Measurements from ENCODE around the gene AKAP13. TPM values are rescaled to one million over a fixed set of nuclear protein-coding genes. Genes with fewer than 3 reads are reported as not detected.

Gene AKAP13
- total and polyA plus RNA-seq, 2 of the 8 experiments (the other 6 are each of a cell fraction or from before 2014, with no cell fraction given), result 14.0 to 46.2 TPM

DNA sequence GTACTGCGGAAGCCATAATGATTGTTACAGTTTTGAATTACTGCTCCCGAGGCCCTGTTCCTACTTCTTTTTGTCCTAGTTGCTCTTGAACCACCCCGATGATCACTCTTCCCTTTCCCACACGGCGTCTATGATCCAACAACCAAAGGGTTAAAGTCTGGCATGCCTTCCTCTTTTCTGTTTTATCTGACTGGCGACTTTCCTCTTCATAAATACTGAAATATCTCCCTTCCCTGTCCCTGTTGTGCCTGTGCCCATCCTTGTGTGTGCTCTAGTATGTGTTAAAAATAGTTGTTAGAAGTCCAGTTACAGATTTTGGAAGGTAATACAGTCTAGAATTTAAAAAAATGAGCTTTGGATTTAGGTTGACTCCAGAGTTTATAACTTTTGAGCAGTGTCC, 83.6 kb downstream of the AKAP13 start:
- Histone ChIP-seq H3K79me1 (ENCODE audit: low read depth, low read length) (0 out of 2 replicates have a peak, but pooled peaks cover 2% of the 10 kb centered on the region), H3K4ac (replicated peaks; ENCODE audit: insufficient read length, low read depth, low read length) (no peak overlapping the region), H3K14ac (ENCODE audit: insufficient read length) (no peak overlapping the region), H2AFZ (ENCODE audit: low read length) (no peak overlapping the region), H2BK15ac (ENCODE audit: low read length) (no peak overlapping the region), H3K9ac (replicated peaks in 1 of 4; ENCODE audit: extremely low read depth in 1 of 4, low read depth in 3 of 4, low read length in 3 of 4) (no peak overlapping the region), H2BK120ac (replicated peaks; ENCODE audit: low read depth, low read length) (no peak overlapping the region), H2BK5ac (ENCODE audit: low read depth, low read length) (no peak overlapping the region), H3K56ac (replicated peaks; ENCODE audit: insufficient read length, low read depth, low read length) (no peak overlapping the region), H4K91ac (replicated peaks; ENCODE audit: insufficient read length, low read length) (no peak overlapping the region), H3K23ac (ENCODE audit: insufficient read length) (no peak overlapping the region), H3K4me1 (replicated peaks in 1 of 4; ENCODE audit: control insufficient read depth in 3 of 4, insufficient read depth in 4 of 4, low read length in 3 of 4) (peaks cover 0 to 5% (median 2%) of the 10 kb centered on the region in 4 experiments; a peak in 5 of 7 replicates), H3K27ac (ENCODE audit: low read depth, low read length) (no peak overlapping the region), H3K4me2 (ENCODE audit: insufficient read depth in 1 of 2, low read depth in 2 of 2, low read length in 2 of 2) (peak overlapping the region in 1 of 2 experiments; percentile 52; a peak in 1 of 4 replicates), H3K79me2 (ENCODE audit: control insufficient read depth in 1 of 2, insufficient read depth in 2 of 2, low read length in 2 of 2) (peaks cover 0 to 68% of the 10 kb centered on the region in 2 experiments; a peak in 2 of 4 replicates), H3K18ac (ENCODE audit: extremely low read depth, low read length) (no peak overlapping the region), H4K5ac (ENCODE audit: insufficient read length, low read depth, low read length) (no peak overlapping the region), H3K23me2 (ENCODE audit: low read depth, low read length) (0 out of 2 replicates have a peak, but pooled peaks cover 3% of the 10 kb centered on the region), H3K4me3 (ENCODE audit: extremely low read depth in 1 of 4, insufficient read depth in 2 of 4, low read depth in 3 of 4, low read length in 4 of 4) (no peak overlapping the region), H2BK12ac (ENCODE audit: low read depth, low read length) (no peak overlapping the region), H3K9me3 (ENCODE audit: insufficient read depth in 2 of 2, low read depth in 1 of 2, low read length in 1 of 2) (no peaks in the 10 kb centered on the region), H3K36me3 (ENCODE audit: control insufficient read depth in 2 of 4, insufficient read depth in 4 of 4, low read length in 3 of 4) (no peaks in the 10 kb centered on the region), H2BK20ac (ENCODE audit: low read length) (no peak overlapping the region), H4K20me1 (replicated peaks in 1 of 2; ENCODE audit: control insufficient read depth in 1 of 2, insufficient read depth in 2 of 2, low read length in 2 of 2) (peaks cover 0 to 7% of the 10 kb centered on the region in 2 experiments), H3K27me3 (replicated peaks in 1 of 4; ENCODE audit: control insufficient read depth in 3 of 4, extremely low read depth in 1 of 4, insufficient read depth in 3 of 4, low read length in 3 of 4) (no peaks in the 10 kb centered on the region), H4K8ac (ENCODE audit: extremely low read depth, insufficient read depth, low read length) (no peak overlapping the region), H2AK5ac (ENCODE audit: low read depth, low read length) (no peak overlapping the region)
- ChIA-PET CTCF (ENCODE audit: partially characterized antibody) (interaction anchor here (1.6 kb wide), 1 partner anchor 13 kb away, joined by 3 read pairs; no protein-coding TSS in a partner anchor), POLR2A (ENCODE audit: partially characterized antibody) (no interaction called here)
- DNase-seq (ENCODE audit: low read depth in 1 of 2, low spot score in 2 of 2) (no peak), FAIRE-seq (no peak)
- 82% methylated on average over 6 of the region's 6 CpGs; no CpG with 5 or more reads in 1 of the 2 experiments for WGBS, 2 experiments (ENCODE audit: extremely low coverage in 1 of 2, insufficient coverage in 1 of 2, insufficient read length in 1 of 2, insufficient replicate concordance in 2 of 2, low coverage in 1 of 2, low lambda C conversion rate in 2 of 2, missing lambda C conversion rate in 1 of 2)
- TF ChIP-seq BCL11A (IDR thresholded peaks at IDR 0.05; ENCODE audit: low read depth in 2 of 2, low read length in 2 of 2) (no peak), KDM5A (IDR thresholded peaks at IDR 0.05; ENCODE audit: low read length) (no peak), JUN (IDR thresholded peaks at IDR 0.05; ENCODE audit: low read depth, low read length) (no peak), YY1 (IDR thresholded peaks at IDR 0.05; ENCODE audit: low read depth, low read length) (no peak), HDAC2 (IDR thresholded peaks at IDR 0.05; ENCODE audit: borderline replicate concordance in 1 of 2, low read depth in 2 of 2, low read length in 2 of 2) (no peak)

All from H1 (cell line).